HG03025 (cell line): Measurements from ENCODE around the gene NAA80.

Experiments
- ATAC-seq: cut with Tn5 transposase; IDR thresholded peaks from one replicate; pipeline ENCODE4 v1.9.1; 2021; ENCODE audit warnings: mild to moderate bottlenecking, moderate library complexity; ENCODE audit not compliant: unreplicated experiment, low FRiP score

NAA80 gene

DNA sequence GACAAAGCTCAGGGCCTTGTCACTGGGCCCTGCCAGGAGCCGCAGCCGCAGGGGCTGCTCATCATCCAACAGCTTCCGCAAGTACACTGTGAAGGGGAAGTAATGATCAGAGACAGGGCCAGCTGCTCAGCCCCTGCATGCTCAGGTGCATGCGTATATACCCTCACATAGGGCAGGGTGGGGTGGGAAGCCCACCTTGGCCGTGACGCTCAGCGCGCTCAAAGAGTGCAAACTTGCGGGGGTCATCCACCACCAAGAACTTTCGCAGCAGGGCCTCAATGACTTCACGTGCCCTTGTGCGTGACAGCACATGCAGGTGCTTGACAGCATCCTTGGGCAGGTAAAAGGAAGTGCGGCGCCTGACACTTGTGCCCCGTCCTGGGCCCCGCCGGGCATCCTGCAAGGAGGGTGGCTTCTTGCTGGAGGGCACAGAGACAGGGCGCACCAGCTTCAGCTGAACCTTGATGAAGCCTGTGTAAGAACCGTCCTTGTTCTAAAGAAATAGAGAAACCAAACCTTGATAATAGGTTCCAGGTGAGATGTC is 32.2 kb upstream of the NAA80 start:
- no peak for ATAC-seq

DNA sequence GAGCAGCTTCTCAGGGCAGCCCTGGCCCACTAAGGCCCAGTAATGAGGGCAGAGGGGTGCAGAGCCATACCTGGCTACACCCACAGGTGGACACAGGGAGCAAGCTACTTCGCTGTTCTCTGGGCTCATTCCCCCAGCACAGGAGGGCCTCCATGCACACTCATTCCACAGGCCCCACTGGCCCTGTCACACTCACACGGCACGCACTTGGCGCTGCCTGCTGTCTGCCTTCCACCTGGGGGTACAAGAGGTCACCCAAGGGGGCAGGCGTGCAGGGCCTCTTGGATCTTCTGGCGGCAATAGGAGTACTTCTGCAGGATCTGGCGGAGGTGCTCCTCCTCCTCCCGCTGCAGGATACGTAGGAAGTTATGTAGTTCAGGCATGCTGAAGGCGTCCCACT is 31.1 kb upstream of the NAA80 start:
- no peak for ATAC-seq

DNA sequence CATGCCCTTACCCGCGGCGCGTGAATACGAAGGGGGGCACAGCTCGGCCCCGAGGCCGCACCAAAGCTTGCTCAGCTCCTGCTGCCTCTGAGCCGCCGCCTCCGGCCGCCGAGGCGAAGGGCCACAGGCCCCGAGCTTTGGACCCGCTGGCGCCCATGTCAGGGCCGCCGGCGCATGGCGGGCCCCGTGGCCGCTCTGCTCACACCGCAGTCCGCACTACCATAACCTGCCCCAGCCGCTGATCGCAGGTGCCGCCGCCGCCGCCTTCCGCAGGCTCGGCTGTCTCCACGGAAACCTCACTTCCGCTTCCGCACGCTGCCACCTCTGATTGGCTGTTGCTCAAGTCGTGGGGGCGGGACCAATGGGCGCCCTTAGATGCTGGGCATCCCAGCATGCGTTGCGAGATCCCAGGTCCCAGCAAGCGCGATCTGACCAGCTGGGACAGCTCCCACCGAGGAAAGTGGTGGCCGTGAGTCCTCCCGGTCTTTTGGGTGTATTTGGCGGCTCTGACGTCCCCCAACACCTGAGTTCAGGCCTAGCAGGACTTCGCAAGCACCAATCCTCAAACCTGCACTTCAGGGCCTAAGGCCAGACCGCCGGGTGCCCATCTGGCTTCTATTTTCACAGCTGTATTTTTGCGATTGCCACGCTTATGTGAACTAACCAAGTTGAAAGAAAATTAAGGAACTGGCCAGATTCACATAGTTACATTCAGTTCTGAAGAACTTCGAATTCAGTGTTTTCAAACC is 28.9 kb upstream of the NAA80 start, which contains the start of gene TUSC2:
TSS of gene TUSC2 (minus strand) at position 281 of the 749 bp plus-strand sequence. CDS start at position 157, 124 bp downstream.
- peak; percentile 81 for ATAC-seq

DNA sequence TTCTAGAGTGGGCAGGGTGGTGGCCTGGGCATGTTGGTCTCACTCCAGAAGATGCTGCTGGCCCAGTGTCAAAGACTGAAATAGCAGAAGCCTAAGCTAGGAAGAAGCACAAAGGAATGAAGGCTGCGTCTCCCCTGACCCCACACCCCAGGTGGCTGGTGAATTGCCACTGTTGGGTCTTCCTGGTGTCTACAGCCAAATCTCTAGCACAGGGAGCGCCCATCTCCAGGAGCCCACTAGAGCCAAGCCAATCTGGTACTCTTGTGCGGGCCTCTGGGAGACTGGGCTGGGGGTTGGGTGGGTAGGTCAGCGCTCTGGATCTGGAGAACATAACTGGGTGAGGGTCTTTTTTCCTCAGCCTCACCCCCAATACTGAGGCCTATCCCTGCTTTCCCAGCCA is 27.9 kb upstream of the NAA80 start:
- no peak for ATAC-seq

DNA sequence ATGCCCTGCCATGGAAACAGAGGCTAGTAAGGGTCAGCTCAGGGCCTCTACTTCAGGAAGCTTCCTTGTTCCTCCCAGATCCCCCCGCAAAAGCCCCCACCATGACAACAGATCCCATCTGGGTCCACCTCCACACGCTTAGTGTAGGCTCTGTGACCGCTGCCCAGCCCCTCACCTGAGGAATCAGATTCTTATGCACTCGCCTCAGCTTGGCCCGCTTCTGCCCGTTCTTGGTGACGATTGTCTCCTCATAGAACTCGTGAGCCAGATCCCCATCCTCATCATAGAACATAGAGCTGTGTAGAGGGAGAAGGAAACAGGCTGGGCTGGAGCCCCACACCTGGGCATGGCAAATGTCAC is 27.0 kb upstream of the NAA80 start:
- ATAC-seq = no peak

DNA sequence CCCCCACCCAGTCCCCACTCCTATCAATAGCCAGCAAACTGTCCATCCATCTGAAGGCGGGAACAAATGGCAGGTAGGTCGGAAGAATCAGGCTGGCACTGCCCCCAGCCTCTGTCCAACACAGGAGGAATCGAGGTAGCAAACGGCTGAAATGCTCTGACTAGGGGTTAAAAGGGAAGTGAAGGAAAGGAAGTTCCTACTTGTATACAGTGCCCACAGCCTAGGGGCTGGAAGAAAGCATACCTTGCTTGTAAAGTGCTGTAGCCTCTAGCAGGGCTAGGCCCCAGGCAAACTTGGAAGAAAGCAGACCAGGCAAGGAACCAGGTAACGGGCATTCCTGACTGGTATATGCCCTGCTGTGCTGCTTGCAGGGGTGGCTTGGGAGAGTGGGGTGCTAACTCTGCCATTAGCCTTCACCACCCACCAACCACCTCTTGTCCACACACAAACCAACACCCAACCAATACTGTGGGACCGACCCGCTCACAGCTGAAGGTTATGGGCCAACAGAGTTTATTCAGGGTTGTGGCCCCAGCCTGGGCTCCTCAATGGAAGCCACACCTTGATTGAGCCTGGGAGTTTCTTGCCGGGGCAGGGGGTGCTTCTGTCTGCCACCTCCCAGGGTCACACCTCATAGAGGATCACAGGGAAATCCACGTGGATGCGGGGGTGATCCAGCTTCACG is 26.4 kb upstream of the NAA80 start:
- no peak for ATAC-seq

DNA sequence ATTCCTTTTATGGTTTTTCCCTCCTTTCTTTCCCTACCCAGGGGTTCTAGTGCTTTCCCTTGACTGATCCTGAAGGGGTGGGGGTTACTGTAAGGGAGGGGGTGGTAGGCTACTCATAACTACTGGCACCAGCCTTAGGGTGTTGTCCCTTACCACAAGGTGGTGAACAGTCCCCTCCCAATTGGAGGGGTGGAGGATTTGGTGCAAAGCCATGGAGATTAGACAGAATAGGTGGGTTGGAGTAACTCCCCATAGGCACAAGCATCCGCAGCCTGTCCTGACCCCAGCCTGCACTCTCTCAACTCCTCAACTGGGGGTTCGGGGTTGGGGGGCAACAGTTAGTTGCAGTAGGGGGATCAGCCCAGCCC is 25.9 kb upstream of the NAA80 start:
- ATAC-seq = no peak

DNA sequence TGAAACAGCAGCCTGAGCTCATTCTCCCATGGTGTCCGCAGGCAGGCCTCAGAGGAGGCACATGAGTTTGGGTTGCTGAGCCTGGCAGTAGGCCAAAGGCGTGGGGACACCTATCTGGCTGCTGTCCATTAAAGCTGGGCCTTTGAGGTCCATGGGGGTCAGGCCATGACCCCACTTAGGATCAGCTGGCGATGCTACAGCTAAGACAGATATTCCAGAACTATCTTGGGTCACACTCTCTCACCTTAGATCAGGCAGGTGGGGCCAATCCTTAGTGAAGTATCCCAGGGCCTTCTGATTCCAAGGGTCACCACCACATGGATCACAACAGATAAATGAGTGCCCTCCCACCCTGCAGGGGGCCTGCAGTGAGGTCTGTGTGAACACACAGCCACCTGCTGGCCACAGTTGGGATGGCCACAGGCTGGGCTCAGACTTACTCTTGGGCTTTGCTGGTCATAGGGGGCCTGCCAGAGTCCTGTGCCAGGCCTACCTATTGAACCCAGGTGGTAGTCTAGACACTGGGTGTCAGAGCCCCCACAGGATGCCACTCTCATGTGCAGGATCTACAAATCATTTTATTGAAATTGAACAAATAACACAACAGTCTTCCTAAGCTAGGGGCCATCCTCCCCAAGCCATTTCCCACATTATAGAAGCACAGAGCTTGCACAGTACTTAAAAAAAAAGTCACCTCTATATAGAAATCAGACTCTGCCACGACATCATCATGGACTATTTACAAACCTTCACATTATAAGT is 25.3 kb upstream of the NAA80 start:
- ATAC-seq = no peak

DNA sequence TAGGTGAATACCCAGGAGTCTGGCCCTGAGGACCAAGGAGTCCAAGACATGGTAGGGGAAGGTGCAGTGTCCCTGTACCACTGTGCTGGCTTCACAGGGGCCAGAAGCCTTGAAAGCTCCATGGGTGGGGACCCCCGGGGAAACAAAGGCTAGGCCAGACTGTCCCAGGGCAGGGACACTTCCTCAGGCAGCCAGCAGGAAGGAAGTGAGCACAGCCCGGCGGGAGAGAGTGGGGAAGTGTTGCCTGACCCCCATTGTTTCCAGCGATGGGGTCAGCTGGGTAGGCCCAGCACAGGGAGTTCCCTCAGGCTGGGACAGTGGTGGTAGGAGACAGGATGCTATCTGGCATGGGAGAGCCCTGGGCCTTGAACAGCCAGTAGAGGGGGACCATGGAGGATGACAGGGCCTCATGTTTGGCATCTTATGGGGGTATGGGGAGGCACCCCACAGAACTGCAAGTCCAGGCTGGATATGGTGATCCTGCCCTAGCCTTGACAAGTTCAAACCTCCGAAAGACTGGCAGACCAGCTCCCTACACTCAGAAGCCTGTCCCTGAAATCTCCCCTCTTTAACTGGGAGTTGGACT is 24.5 kb upstream of the NAA80 start:
- no peak for ATAC-seq

DNA sequence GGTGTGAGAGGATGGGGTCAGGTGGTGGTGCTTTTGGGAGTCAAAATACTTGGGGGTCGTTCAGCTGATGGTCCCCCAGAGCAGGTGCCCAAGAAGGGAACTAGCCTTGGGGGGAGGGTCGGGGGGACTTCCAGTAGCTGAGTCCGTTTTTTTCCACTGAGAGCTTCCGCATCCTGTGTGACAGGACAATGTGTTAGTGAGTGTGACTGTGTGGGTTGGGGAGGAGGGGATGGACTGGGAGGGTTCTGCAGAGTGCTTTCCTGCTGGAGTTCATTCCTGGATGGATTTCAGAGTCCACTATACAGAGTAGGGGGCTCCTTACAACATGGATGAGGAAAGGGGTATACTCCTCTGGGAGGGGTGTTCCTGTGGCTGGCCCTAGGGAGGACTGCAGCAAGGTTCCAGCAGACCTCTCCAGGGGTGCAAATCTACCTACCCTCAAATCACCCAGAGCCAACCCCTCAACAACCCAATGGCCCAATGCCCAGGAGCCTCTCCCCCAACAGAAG is 23.9 kb upstream of the NAA80 start:
- ATAC-seq = no peak

DNA sequence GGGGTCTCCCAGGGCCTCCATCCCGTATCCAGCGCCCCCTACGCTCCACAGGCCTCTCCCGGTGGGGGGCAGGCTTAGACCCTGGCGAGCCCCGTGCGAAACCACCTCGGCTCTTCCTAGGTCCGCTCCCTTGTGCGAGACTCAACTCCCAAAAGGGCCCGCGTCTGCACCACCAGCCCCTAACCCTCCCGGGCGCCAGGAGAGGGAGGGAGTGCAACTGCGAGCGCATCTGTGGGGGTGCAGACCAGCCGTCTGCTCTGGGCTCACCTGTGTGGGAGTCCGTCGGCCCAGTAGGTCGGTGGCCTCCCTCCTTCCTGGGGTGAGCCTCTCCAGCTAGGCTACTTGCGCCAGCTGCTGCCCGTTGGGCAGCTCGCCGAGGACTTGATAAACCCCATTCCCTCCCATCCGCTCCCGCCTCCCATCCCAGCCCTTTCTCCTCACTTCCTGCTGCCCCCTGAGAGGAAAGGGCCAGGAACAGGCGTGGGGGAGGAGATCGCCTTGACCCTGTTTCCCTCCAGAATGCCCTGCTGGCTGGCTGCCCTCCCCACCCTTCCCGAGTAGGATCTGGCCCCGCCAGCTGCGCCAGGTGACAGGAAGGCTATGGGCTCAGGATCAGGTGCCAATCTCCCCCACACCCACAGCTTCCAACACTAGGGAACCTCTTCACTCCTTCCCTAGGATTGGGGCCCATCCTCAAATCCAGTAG is 23.3 kb upstream of the NAA80 start, which contains the start of gene HYAL2:
TSS of gene HYAL2 (minus strand) at position 360 of the 706 bp plus-strand sequence. CDS start 2,256 bp downstream, outside the sequence.
- no peak for ATAC-seq

DNA sequence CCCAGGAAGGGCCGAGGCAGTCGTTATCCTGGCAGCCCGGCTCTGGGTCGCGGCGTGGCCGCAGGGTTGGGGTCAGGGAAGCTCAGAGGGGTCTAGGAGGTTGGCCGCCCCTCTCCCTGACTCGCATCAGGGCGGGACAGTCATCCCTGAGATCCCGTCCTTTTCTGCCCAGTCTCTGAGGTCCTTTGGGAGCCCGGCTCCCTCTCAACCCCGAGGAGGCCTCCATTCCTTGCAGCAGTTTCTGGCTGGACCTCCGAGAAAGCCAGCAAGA is 22.8 kb upstream of the NAA80 start:
- no peak for ATAC-seq

DNA sequence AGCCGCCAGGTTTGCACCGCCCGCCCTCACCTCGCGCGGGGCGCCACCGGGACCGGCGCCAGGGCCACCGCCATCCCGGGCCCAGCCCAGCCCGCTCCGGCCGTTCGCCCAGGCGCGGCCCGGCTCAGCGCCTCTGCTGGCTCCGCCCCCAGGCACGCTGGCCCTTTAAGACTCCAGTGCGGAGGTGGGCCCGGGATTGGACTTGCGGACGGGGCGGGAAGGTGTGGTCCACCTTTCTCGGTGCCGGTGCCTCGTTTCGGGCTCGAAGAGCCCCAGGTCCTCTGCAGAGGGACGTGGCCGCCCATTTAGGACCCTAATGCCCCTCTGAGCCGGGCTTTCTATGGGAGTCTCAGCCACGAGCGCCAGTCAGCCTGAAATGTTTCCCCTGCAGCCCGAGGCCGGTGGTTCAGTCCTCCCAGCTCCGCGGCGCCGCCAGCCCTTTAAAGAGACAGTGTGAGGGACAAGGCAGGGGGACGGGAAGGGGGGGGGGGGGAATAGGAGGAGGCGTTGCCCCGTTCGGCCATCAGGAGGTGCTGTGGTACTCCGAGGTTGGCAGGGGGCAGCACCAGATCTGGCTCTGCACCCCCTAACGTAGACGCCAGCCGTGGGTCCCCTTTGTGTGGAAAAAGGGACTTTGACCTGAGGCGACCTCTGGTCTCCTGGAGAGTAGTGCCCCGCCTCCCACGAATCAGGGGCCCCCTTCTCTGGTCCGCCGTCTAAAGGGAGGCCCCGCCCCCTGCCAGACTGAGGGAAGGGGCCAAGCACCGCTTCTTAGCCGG is 22.3 kb upstream of the NAA80 start:
- ATAC-seq = peak; percentile 74

DNA sequence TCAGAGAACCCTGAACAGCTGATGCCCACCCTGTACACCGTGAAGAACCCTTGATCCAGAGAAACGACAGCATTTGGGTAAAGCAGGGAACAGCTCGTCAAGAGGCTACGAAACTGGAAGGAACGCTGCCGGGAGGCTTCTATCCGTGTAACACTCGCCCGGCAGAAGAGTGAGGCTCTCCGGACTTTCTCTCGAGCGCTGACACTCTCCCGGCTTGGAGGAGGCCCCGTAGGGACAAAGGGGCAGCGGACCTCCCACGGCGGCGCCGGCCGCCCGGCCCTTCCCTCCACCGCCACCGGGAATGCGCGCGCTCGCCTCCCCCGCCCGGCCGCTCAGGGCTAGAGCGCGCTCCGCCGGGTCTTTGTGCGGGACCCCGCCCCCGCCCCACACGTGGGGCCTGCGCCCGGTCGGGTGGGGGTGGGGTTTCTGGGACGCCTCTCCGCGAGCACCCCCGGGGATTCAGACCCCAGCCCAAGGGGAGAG is 21.7 kb upstream of the NAA80 start:
- peak; percentile 49 for ATAC-seq

DNA sequence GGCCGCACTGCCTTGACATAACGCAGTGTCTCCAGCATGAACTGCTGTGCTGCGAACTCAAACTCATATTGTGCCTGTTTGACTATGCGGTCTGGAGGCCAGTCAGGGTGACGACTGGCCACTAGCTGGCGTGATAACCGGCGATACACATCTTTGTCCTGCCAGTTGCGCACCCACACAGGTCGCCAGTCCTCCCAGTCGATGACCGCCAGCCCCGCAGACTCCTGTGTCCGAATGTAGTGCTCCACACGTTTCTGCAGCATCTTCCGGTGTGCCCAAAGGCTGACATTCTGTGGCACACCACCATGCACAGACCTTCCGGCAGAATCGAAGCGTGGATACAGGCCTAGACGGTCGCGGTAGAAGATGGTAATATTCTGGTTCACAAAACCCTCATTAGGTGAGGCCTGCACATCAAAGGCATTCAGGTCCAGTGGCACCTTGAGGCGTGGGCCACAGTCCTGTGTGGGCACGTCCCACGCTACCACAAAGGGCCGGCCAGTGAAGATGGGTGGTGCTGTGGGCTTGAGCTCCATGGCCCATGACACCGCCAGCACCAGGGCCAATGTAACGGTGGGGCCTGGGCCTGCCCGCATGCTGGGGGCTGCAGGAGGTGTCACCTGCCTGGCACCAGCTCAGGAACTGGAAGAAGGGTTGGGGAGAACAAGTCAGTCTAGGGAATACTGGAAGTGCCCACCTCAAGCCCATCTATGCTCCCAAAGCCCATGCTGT is 20.9 kb upstream of the NAA80 start:
- no peak for ATAC-seq

DNA sequence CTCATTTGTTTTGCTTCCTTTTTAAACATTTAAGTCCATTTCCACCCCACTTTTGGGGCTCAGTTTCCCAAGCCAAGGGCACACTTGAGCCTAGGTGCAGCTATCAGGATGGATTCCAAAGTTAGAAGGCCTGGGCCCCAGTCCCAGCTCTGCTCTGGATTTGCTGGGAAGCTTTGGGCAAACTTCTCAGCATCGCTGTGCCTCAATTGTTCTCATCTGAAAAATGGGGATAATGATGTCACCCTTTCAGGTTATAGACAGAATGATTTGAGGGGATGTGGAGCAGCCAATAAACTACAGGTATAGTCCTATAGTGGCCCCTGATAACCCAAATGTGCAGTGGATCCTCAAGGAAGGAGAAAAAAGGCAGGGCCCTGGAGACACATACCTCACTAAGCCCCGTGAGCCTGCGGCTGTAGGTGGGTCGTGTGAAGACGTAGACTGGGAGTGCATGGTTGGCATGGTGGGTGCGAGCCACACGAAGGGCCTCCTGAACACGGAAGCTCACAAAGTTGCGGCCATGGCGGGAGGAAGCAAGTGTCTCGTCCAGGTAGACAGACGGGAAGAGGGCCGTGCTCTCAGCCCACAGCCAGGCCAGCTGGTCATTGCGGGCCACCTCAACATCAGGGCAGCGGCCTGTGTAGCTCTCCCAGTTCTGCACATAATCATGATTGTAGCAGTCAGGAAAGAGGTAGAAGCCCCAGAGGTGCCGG is 20.1 kb upstream of the NAA80 start:
- no peak for ATAC-seq

DNA sequence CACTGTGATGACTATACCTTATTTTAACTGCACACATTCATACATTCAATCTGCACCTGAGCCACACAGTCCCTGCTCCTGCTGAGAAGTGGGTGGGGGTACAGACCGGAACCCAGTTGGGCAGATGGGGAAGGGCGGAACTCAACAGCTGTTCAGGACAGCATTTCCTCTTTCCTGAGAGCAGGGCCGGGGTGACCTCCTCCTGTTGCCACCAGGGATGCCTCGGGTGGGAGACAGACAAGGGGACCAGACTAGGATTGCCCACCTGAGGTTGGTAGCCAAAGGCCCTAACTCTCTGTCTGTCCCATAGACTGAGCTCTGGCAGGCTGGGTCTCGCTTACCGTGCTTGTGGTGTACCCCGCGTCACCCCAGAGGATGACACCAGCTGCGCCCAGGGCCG is 19.4 kb upstream of the NAA80 start:
- ATAC-seq = no peak

DNA sequence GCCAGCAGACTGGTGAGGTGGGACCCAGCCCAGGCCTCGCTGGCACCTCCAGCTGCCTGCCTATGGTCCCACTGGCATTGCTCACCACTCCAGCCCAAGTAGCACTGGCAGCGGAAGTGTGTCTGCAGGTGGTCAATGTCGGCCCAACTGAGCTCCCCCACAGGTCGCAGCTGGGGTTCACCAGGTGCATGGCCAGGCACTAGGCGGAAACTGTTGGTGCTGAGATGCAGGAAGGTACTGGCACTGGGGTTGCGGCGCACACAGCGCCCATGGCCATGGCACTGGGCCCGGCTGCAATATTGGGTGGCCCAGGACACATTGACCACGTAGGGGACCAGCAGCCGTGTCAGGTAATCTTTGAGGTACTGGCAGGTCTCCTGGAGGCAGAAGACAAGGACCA is 19.0 kb upstream of the NAA80 start:
- ATAC-seq = no peak
